Activated CD4-positive, alpha-beta T cell treated with anti-CD3 and anti-CD28 coated beads, Interleukin-2, amount 50 U/mL, for 24 hours (primary cell): ENCODE data around the gene VAMP5.

ENCODE experiments used
- DNase-seq, 2 donors: peaks; one replicate each; pipeline ENCODE4 v3.0.0-alpha.2; 2020; ENCODE audit warnings: low read depth in 1 of 2, low spot score in 1 of 2

The VAMP5 gene

GRCh38 chr2:85631316-85631715 is 47.1 kb downstream of the VAMP5 start:
- no peak for DNase-seq

GRCh38 chr2:85635011-85635410 is 50.8 kb downstream of the VAMP5 start:
- DNase-seq = no peak

GRCh38 chr2:85635636-85636035 is 51.4 kb downstream of the VAMP5 start:
- no peak for DNase-seq

DNA sequence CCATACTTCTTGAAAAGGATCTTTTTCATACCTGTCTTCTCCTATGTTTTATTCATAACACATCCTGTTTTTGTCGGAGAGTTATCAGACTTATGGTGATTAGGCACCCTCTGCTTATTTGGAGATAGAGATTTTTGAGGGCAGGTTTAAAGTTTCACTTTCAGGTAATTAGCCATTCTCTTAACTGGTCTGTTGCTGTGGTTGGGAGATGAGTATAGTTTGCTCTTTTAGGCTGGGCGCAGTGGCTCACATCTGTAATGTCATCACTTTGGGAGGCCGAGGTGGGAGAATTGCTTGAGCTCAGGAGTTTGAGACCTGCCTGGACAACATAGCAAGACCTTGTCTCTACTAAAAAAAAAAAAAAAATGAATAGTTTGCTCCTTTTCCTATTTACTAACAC is 58.5 kb downstream of the VAMP5 start:
- no peak for DNase-seq
